Neutrophil (primary cell): Measurements from ENCODE around the gene NEDD4L.

Source experiments
- H3K27ac ChIP-seq: fragments of 200-600 bp; sonication (generic); 2 replicates; pipeline ENCODE4 v1.5.1; 2016; ENCODE audit warnings: mild to moderate bottlenecking, moderate library complexity
- H3K27me3 ChIP-seq: fragments of 200-600 bp; sonication (generic); 2 replicates; pipeline ENCODE4 v1.6.0; 2016; ENCODE audit warnings: mild to moderate bottlenecking
- H3K36me3 ChIP-seq: fragments of 200-600 bp; sonication (generic); 2 replicates; pipeline ENCODE4 v1.5.1; 2017
- H3K4me1 ChIP-seq, 2 experiments: fragments of 200-600 bp in 1 of 2; sonication (generic) in 1 of 2; 1 replicate in 1 of 2; 2 replicates in 1 of 2; pipeline versions ENCODE4 v1.5.1 to v1.6.1; 2013 to 2016; ENCODE audit warnings: low read depth in 1 of 2, low read length in 1 of 2, mild to moderate bottlenecking in 1 of 2, moderate library complexity in 1 of 2; ENCODE audit not compliant: control insufficient read depth in 1 of 2, insufficient read depth in 1 of 2
- H3K4me3 ChIP-seq, 2 experiments: fragments of 200-600 bp in 1 of 2; sonication (generic) in 1 of 2; 1 replicate in 1 of 2; 2 replicates in 1 of 2; pipeline ENCODE4 v1.5.1; 2013 to 2016; ENCODE audit warnings: low read depth in 1 of 2, low read length in 1 of 2, mild to moderate bottlenecking in 1 of 2, moderate library complexity in 1 of 2
- H3K9me3 ChIP-seq: fragments of 200-600 bp; sonication (generic); 2 replicates; pipeline ENCODE4 v1.5.1; 2016
- CTCF ChIP-seq: fragments of 200-600 bp; sonication (generic); IDR thresholded peaks from 2 replicates; pipeline ENCODE4 v1.5.1; 2016; ENCODE audit warnings: antibody characterized with exemption

The NEDD4L gene

DNA sequence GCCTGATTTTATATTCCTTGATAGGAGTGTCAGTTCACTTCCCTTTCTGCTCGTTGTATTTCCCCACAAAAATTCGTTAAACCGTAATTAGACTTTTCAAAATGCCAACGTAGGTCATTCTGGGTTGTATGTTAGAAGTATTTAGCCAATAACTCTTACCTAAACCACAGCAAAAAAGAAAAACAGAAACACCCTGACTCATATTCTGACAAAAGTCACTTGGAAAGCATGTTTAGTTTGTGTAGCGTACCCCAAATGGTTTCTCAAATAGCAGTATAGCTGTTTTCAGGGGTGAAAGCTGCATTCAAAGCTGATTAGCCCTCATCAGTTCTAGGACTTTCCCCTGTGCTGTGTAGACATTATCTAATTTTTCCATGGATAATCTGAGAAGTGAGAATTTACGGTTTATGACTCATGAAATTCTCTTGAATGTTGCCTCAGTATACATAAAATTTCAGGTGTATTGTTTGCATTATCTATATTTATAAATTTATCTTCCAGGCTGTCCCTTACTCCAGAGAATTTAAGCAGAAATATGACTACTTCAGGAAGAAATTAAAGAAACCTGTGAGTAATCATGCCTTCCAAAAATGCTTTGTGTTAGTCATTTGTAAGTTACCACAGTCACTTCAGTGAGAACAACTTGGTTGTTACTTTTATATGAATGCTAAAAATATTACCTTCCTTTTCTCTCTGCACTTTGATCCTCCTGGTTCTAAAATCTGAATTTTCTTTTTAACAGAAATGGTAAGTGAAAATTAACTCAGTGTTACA lies 319.9 kb downstream of the NEDD4L start:
- H3K27me3 ChIP-seq = no peaks in the 10 kb centered on the region
- H3K9me3 ChIP-seq = no peaks in the 10 kb centered on the region
- H3K4me3 ChIP-seq = no peak overlapping the region
- H3K4me1 ChIP-seq = no peaks in the 10 kb centered on the region
- no peak overlapping the region for H3K27ac ChIP-seq
- no peak for TF ChIP-seq CTCF
- no peaks in the 10 kb centered on the region for H3K36me3 ChIP-seq

- no peaks in the 10 kb centered on the region for H3K4me1 ChIP-seq
- no peak overlapping the region for H3K27ac ChIP-seq
- H3K4me3 ChIP-seq = no peak overlapping the region
Measured at GRCh38 chr18:58364876-58365528, 321.0 kb downstream of the NEDD4L start.

GRCh38 chr18:58367425-58368140 lies 323.6 kb downstream of the NEDD4L start:
- no peaks in the 10 kb centered on the region for H3K36me3 ChIP-seq
- H3K27ac ChIP-seq = no peak overlapping the region
- H3K27me3 ChIP-seq = no peaks in the 10 kb centered on the region
- no peaks in the 10 kb centered on the region for H3K4me1 ChIP-seq
- H3K4me3 ChIP-seq = no peak overlapping the region
- H3K9me3 ChIP-seq = no peaks in the 10 kb centered on the region
- no peak for TF ChIP-seq CTCF

More at GRCh38 chr18:58364876-58365528, 321.0 kb downstream of the NEDD4L start:
- Histone ChIP-seq H3K9me3 (no peaks in the 10 kb centered on the region), H3K27me3 (no peaks in the 10 kb centered on the region), H3K36me3 (no peaks in the 10 kb centered on the region)
- no peak for TF ChIP-seq CTCF

DNA sequence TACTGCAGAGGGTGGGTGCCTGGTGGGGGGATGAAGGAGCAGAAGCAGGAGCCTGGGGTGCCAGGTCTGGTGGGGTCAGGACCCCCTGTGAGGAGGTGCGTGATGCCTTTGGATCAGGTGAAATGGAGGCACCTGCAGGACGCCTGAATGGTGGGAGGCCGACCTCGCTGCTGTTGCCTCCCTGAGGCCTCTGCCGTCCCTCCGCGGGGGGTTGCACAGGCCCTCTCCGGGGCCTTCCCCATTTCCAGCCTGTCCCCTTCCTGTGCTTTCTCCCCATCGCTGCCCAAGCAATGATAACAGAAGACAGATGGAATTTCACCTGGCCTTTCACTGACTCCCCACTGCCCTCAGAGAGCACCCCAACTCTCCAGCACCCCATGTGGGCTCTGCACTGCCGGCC lies 325.6 kb downstream of the NEDD4L start:
- no peak for TF ChIP-seq CTCF
- no peaks in the 10 kb centered on the region for H3K36me3 ChIP-seq
- H3K4me1 ChIP-seq = no peaks in the 10 kb centered on the region
- no peaks in the 10 kb centered on the region for H3K27me3 ChIP-seq
- no peaks in the 10 kb centered on the region for H3K9me3 ChIP-seq
- no peak overlapping the region for H3K27ac ChIP-seq
- H3K4me3 ChIP-seq = no peak overlapping the region

- H3K27me3 ChIP-seq = no peaks in the 10 kb centered on the region
- TF ChIP-seq CTCF = no peak
- H3K4me3 ChIP-seq = no peak overlapping the region
- no peaks in the 10 kb centered on the region for H3K36me3 ChIP-seq
- no peaks in the 10 kb centered on the region for H3K9me3 ChIP-seq
- H3K27ac ChIP-seq = no peak overlapping the region
- no peaks in the 10 kb centered on the region for H3K4me1 ChIP-seq
Measured at GRCh38 chr18:58370038-58370580, 326.1 kb downstream of the NEDD4L start.
